Kidney (tissue), 14 donors: ENCODE results near the gene DAB1. TPM values are rescaled to one million over a fixed set of nuclear protein-coding genes. Genes with fewer than 3 reads are reported as not detected.

ENCODE experiments used
- DNase-seq, 5 donors: peaks; one replicate each; pipeline ENCODE4 v3.0.0-alpha.2; 2013 to 2020
- FAIRE-seq: peaks from 2 replicates; lab custom pipeline; 2012; peaks lifted over from hg19 to GRCh38; lab: Jason Lieb, UNC
- H3K27ac ChIP-seq, 2 donors: one replicate each; pipeline ENCODE4 v1.7.0; 2013; ENCODE audit warnings: low read depth in 2 of 2, low read length in 2 of 2, inconsistent platforms in 1 of 2
- H3K27me3 ChIP-seq: one replicate; pipeline ENCODE4 v1.7.1; 2013; ENCODE audit warnings: low read length, inconsistent platforms; ENCODE audit not compliant: control insufficient read depth, insufficient read depth
- H3K36me3 ChIP-seq, 3 donors: one replicate each; pipeline versions ENCODE4 v1.7.0 to v1.7.1; 2013; ENCODE audit warnings: low read length in 3 of 3, control low read depth in 1 of 3, inconsistent platforms in 1 of 3; ENCODE audit not compliant: insufficient read depth in 3 of 3, control insufficient read depth in 2 of 3
- H3K4me1 ChIP-seq, 3 donors: one replicate each; pipeline versions ENCODE4 v1.7.0 to v1.7.1; 2013; ENCODE audit warnings: low read length in 3 of 3, inconsistent platforms in 1 of 3, low read depth in 1 of 3; ENCODE audit not compliant: control insufficient read depth in 2 of 3, insufficient read depth in 2 of 3
- H3K4me3 ChIP-seq, 3 donors: one replicate each; pipeline versions ENCODE4 v1.7.0 to v1.8.1; 2013; ENCODE audit warnings: low read length in 3 of 3, control low read depth in 1 of 3, inconsistent platforms in 1 of 3
- H3K9ac ChIP-seq, 3 donors: one replicate each; pipeline versions ENCODE4 v1.7.0 to v1.7.1; 2013; ENCODE audit warnings: low read length in 3 of 3, control low read depth in 1 of 3, inconsistent platforms in 1 of 3
- H3K9me3 ChIP-seq, 3 donors: one replicate each; pipeline versions ENCODE4 v1.7.0 to v1.7.1; 2013; ENCODE audit warnings: low read length in 3 of 3, control low read depth in 1 of 3, inconsistent platforms in 1 of 3; ENCODE audit not compliant: control insufficient read depth in 2 of 3, insufficient read depth in 1 of 3
- CTCF ChIP-seq: IDR thresholded peaks from 3 replicates; pipeline ENCODE4 v1.5.1; 2012; ENCODE audit warnings: mild to moderate bottlenecking, moderate library complexity, borderline replicate concordance; ENCODE audit not compliant: insufficient read depth; ENCODE audit errors: extremely low read depth
- intact Hi-C: fragments of 100-400 bp; cut with DNase I; formaldehyde crosslinking; loops from one replicate; pipeline ENCODE4 v1.11.1; 2022
- polyA plus RNA-seq: library from polyadenylated mRNA; stranded (reverse); fragments of 350-450 nt; fragmentation: Illumina TruSeq; extraction: RNeasy Lipid Tissue Mini Kit (QIAGEN cat#74804); gene quantifications from one replicate; pipeline ENCODE4 v1.2.3, GENCODE V29; 2014; ENCODE audit warnings: low read depth, low replicate concordance; ENCODE audit not compliant: insufficient read depth
- total RNA-seq: library from RNA; stranded (reverse); fragmentation: NEBNext Ultra II Directional; extraction: Animal tissue kit (Norgen Biotek cat#: 25700); gene quantifications from one replicate; pipeline ENCODE4 v1.2.1, GENCODE V29; 2021
- donor health status: control.
- donor health status: control.
- donor health status: control.
- donor health status: control.
- donor health status: control.
- donor health status: DM: yes; HTN: yes; CAD: no.
- donor health status: Normal renal cell carcinoma (clear cell type).

Gene DAB1
- total and polyA plus RNA-seq, 2 donors from 2014 or later = 2.3 TPM; not detected in 1

- Histone ChIP-seq H3K27ac (no peak overlapping the region), H3K9ac (no peak overlapping the region), H3K36me3 (no peaks in the 10 kb centered on the region), H3K4me3 (peak overlapping the region in 1 of 3 donors; percentile 31), H3K4me1 (peaks cover 0 to 5% (median 0%) of the 10 kb centered on the region in 3 donors), H3K9me3 (no peaks in the 10 kb centered on the region), H3K27me3 (peaks cover 23% of the 10 kb centered on the region)
- FAIRE-seq (no peak), DNase-seq (peak in 4 of 5 donors; percentile 65 to 79 (median 70))
- intact Hi-C loops = no loop called here
- no peak for TF ChIP-seq CTCF
These were observed 1.4 kb downstream of the DAB1 start for GRCh38 chr1:57422271-57423134.

GRCh38 chr1:57421806-57422205 lies 2.1 kb downstream of the DAB1 start:
- H3K27ac ChIP-seq = no peak overlapping the region
- intact Hi-C loops = no loop called here
- DNase-seq (no peak), FAIRE-seq (no peak)
- H3K36me3 ChIP-seq = no peaks in the 10 kb centered on the region
- peaks cover 23% of the 10 kb centered on the region for H3K27me3 ChIP-seq
- H3K9ac ChIP-seq = no peak overlapping the region
- H3K4me1 ChIP-seq = peaks cover 0 to 5% (median 0%) of the 10 kb centered on the region in 3 donors
- H3K4me3 ChIP-seq = no peak overlapping the region
- H3K9me3 ChIP-seq = no peaks in the 10 kb centered on the region
- TF ChIP-seq CTCF = no peak

GRCh38 chr1:57420981-57421785 lies 2.7 kb downstream of the DAB1 start:
- H3K4me1 ChIP-seq = peaks cover 0 to 5% (median 0%) of the 10 kb centered on the region in 3 donors
- FAIRE-seq = no peak
- H3K27me3 ChIP-seq = peaks cover 23% of the 10 kb centered on the region
- H3K9ac ChIP-seq = no peak overlapping the region
- H3K27ac ChIP-seq = no peak overlapping the region
- DNase-seq = peak in 2 of 5 donors; percentile 8 to 9
- no peaks in the 10 kb centered on the region for H3K36me3 ChIP-seq
- no peak for TF ChIP-seq CTCF
- H3K9me3 ChIP-seq = no peaks in the 10 kb centered on the region
- no peak overlapping the region for H3K4me3 ChIP-seq
- intact Hi-C loops = no loop called here
